ENCODE results near the gene TSHZ2.
"Not testable (repeated sequence)": the region's sequence is repeated elsewhere in the genome, so short reads cannot be mapped to it uniquely, and the experiment has no call there.

TSHZ2 gene

DNA sequence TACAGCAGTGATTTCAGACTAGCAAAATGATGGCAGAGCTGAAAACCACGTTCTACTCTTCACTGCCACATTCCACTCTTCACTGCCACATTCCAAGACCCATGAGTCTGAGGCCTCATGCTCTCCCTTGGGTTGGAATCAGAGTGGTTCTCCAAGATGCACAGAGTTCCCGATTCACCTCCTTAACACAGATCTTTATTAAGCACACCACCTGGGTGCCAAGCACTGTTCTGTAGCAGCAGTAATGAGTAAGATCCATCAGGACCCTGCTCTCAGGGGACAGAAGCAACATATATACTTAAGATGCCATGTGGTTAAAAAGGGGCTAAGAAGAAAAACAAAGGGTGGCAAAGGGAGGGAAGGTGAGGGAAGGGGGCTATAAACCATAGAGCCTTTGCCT, 26.9 kb downstream of the TSHZ2 start:
- no peak for DNase-seq

DNA sequence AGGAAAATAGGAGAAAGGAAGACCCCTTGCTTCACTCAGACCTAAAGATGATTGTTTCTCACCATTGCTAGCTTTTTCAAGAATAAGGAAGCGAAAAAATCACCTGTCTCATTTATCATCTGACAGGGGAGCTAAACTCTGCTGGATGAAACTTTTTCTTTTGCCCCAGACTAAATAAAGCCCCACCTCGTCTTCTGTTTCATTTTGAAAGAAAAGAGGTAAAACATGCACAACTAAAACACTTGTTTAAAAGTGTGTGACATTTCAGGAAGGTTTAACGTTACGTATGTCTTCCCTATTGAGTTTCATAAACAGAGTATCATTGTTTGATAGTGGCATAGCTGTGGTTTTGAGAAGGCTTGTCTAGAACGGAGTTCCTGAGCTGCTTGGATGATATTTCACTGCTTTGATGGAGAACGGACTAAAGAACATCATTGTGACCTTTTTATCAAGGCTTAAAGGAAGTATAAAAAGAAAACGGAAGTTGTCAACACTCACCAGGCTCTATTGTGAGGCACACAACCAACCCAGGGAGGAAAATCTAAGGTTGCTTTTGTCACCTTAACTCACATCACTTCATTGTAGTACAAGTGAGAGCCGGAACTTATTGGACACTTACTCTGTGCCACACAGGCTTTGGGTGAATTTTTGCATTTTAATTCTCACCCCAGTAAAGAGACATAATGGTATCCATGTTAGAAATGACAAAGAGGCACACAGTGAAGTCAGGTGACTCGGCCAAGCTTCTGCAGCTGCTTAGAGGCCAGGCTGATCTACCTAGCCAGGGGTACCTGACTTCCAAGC, 29.5 kb downstream of the TSHZ2 start:
- no peak for DNase-seq

DNA sequence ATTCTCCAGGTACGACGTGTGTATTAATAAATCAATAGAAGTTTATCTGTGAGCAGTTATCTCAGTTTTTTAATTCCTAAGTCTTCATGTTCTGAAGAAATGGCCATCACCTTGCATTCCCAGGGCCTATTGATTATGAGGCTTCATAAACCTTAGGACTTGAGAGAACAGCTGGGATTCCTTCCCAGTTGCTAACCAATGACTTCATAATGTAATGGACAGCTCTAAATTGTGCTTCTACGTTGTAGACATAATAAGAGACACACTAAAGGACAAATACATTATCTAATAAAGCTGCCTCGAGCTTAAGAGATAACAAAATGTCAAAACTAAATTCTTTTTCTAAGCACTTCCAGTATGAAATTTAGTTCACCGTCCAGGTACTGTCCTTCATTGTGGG, 30.6 kb downstream of the TSHZ2 start:
- DNase-seq = no peak

DNA sequence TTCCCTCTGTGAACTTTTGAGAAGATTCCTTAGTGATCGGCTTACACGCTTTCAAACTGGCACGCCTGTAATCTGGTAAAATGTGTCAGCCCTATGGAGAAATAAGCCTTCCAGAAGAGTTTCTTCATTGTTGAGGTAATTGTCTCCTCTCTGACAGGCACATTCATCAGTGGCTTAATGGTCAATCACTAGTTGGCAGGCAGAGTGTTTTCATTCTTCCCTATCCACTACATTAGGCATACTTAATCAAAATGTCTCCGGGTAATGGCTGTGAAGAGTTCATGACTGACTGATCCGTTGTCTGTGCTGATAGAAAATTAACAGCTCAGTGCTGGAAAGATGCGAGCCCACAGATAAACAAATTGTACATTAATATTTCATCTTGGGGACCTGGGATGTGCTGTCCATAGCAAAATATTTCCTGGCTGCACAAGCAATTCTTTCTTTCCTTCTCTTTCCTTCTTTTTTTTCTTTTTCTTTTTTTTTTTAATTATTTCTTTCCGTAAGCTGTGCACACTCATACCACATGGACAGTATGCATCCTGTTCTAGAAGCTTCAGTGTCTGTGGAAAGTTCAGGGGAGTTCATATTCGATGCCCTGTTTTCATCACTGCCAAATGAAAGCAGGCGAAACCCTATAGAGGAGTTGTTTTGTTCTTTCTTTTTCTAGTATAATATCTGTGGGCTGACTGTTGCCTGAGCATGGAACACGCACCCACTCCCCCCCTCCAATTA, 31.4 kb downstream of the TSHZ2 start:
- no peak for DNase-seq

DNA sequence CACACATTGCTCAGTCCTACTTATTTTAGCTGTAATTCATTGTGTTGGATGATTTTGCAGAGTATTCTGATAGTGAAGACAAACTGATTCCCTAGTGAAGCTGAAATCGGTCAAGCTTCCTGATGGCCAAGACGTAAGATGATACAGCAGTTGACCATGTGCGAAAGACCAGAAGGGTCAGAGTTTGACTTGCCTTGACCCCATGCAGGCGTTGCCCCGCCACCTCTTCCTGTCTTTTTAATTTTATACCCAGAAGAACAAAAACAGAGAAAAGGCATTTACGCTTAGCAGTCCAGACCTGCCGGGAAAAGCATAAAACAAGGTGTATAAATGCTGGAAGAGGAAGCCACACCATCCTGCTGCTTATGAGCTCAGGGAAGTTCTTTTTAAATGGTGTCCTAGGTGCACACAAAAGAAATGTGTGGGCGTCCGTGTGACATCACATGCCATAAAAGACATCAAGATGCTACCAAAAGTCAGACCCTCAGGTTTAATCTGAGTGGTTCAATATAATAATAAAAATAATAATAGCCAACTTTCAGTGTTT, 32.2 kb downstream of the TSHZ2 start:
- no peak for DNase-seq

DNA sequence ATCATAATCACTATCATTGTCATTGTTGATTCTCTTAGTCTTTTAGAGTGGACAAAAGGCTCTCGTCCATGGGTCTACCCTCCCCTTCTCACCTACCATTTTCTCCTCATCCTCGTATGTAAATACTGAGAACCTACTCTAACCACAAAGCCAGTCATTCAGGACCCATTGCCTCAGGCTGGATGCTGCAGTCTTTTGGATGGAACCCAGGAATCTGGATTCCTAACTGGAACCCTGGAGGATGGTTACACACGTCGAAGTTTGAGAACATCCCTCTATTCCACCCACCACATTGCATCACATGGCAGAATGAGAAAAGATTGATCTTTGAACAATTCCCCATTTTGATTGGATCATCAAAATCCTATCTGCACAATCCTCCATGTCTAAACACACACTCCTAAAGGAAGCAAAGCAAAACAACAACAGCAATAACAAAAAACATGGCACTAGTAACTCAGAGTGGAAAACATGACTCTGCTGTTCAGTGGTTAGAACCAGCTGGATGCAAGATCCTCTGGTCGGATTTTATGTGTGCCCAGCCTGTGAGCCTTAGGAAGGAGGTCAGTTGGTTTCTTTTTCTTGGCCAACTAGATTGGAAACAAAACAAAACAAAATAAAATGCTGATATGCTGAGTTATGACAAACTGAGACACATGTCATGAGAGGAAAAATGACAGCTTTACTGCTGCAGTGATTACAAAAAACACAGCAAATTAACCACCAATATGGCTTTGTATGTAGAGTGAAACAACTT, 38.0 kb downstream of the TSHZ2 start:
- no peak for DNase-seq

DNA sequence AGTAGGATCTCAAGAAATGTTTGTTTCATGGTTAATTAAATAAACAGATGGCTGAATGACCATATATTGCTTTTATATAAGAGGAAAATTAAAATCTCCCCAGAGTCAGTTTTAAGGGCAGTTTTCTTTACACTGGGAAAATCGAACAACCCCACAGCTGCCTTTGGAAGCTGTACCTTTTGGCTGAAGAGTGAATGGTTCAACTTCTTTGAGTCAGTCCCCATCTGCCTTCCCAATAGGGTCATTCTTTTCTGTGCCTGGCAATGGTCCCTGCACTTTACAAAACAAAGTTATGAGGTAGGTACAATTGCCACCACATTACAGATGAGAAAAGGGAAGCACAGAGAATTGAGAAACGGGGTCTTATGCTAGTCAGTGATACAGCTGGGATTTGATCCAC, 39.5 kb downstream of the TSHZ2 start:
- no peak for DNase-seq

DNA sequence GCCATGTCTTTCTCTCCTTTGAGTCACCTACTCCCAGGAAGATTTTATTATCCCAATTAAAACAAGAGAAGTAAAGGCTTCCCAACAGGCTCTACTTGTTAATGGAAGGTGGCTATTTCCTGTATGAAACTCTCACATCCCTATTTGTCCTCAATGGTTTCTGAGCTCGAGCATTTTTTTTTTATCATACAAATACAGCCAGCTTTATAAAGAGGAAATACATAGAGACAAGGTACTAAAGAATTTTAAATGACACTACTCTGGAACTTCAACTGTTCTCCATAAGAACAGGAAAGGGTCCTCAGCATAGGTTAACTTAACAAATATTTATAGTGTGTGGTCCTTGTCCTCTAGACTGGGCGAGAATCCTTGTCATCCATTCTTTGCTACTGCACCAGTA, 41.0 kb downstream of the TSHZ2 start:
- no peak for DNase-seq

DNA sequence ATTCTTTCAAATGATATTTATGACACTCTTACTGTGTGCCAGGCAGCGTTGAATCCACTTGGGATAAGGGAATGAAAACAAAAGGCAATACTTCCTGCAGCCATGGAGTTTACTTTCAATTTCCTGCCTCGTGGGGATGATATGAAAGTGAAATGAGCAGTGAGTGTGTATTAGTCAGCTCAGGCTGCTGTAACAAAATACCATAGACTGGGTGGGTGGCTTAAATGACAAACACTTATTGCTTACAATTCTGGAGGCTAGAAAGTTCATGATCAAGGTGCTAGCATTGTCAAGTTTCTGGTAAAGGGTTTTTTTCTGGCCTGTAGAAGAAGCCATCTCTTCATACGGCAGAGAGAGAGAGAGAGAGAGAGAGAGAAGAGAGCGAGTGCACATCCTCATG, 41.7 kb downstream of the TSHZ2 start:
- DNase-seq = no peak

DNA sequence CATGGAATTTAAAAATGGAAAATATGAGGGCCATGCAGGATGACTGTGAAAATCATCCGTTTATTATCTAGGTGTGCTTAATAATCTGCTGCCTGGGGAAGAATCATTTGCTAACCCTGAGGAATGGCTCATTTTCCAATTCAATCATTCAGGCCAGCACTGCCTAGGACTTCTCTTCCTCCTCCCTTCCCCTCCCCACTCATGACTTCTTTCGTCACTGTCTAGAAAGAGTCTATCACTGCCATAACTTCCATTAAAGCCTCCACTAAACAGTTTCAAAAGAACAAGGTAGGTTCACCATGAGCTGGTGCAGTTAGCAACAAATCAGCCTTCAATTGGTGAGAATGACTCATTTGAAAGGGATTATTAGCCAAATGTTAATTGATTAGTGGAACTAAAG, 43.9 kb downstream of the TSHZ2 start:
- no peak for DNase-seq

DNA sequence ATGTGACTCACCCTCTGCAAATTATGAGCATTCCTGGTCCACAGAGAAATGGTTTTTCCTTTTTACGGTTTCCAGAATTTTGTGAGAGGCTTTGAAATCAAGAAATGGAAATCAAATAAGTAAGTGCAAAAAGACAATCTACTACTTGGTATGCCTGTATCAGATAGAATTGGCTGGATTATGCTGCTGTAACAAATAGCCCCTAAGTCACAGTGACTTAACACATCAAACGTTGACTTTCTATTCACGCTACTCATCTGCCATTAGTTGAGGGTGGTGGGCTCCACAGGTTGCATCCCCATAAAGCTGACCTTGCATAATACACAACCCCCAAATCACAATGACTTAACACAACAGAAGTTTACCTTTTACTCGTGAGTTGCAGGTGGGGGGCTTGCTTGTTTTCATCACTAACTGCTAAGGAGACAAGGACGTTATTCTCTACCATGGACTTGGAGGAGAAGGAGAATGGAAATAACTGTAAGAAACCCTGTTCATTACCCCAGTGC, 44.4 kb downstream of the TSHZ2 start:
- no peak for DNase-seq

DNA sequence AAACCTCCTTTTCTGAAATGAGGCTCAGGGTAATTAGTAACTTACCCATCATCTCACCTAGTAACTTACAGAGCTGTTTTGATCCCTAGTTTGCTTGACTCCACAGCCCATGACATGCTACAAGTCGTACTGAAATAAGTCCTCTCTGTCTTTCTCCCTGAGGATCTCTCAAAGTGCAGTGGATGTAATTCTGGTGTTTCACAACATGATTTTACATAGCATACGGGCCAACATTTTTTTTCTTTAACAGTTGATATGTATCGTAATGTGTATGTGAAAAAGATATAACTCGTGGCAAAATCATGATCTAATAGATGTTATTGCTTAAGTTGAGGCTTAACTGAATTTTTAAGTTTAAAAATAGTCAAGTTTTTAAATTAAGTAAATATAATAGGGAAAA, 45.0 kb downstream of the TSHZ2 start:
- no peak for DNase-seq

DNA sequence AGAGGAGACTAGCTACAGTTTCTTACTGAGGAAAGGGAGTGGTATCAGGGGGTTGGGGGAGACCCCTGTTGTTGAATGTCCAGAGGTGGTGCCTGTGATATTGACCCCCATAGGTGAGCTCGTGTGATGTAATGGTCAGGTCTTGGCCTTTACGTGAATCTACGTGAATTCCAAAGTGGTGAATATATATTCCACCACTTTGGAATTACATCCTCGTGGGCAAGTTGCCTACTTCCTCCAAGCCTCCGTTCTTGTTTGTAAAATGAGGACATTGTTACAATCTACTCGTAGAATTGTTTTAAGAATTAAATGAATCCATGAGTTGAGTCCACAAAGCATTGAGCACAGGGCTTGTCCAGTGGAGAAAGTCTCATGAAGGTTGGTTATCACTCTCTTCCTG, 47.3 kb downstream of the TSHZ2 start:
- DNase-seq = no peak

DNA sequence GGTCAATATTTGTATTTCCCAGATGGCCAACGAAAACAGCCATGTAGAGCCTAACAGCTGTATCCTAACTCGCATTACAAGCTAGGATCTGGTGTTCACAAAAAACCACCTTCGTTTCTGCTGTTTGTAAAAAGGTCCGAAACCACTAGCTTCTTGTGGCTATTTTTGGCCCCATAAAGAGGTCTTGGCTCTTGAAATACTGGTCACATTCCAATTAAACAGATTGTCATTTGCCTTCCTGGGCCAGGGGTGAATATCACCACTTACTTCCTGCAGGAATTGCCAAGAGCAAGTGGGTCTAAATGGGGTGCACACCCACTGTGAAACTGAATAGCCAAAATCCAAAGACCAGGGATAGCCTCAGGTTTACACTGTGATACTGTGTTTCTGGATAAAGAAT, 48.2 kb downstream of the TSHZ2 start:
- no peak for DNase-seq

DNA sequence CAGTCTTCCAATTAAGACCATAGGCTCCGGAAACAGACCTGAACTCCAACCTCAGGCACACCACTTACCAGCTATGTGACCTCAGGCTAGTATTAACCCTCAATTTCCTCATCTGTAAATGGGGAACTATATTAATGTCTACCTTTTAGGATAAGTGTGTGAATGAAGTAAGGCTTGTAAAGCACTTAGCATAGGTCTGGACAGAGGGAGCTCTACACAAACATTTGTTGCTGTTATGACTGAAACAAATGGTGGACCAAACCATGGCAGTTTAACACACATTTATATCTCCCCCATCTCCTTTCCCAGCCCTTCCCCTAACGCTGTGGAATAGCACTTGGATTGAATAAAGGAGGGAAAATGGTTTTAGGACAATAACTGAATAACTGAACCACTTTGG, 48.7 kb downstream of the TSHZ2 start:
- DNase-seq = no peak

DNA sequence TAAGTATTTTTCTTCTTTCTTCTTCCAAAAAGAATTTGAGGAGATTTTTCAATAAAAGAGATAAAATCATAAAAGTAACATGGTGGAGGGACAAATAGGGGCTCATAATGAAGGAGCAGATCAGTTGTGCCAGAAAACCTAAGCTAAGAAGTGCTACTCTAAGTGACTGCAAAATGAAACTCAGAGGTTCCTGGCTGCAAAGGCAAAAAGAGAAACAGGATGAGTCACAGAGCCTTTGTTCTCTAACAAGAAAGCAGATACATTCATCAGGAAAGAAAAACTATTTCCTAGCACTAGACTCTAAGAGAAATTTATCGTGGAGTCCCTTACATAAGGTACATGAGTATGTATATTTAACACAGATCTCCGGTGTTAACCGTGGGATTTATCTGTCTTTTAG, 49.8 kb downstream of the TSHZ2 start:
- no peak for DNase-seq

DNA sequence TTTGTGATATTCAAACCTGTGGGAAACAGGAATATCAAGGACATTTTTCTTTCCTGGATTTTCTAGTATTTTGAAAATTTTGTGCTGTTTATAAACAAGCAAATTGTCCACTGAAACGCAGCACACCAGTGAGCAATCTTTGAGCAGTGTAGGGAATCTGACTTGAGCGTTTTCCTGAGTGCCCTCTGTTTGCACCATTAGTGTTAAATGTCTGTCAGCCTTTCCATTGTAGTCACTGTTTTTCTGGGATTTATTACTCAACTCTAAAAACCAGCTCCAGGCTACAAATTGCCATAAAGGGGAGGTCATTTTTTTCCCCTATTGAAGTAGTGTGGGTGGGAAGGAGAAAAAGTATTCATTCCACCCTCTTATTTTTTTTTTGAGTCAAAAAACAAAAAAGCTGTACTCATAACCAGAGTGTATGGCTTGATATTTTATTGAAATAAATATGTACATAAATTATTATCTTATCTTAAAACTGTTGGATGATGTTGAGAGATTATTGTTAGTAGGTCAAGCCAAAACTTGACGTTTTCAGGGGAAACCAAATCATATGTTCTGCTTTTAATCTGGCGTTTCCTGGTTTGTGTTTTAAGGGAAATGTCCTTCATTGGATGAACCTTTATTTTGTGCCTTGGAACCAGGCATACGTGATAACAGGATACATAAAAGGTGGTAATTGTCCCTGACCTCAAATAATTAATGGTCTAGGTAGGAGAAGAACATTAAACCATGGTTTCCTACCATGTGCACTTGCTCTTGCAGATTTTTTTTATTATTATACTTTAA, 51.8 kb downstream of the TSHZ2 start:
- DNase-seq = no peak

DNA sequence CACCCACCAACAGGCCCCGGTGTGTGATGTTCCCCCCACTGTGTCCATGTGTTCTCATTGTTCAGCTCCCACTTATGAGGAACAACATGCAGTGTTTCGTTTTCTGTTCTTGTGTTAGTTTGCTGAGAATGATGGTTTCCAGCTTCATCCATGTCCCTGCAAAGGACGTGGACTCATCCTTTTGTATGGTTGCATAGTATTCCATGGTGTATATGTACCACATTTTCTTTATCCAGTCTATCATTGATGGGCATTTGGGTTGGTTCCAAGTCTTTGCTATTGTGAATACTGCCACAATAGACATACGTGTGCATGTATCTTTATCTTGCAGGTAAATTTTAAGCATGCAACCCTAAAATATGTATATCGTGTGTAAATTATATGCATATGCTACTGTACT, 52.5 kb downstream of the TSHZ2 start:
- not testable (repeated sequence) for DNase-seq

DNA sequence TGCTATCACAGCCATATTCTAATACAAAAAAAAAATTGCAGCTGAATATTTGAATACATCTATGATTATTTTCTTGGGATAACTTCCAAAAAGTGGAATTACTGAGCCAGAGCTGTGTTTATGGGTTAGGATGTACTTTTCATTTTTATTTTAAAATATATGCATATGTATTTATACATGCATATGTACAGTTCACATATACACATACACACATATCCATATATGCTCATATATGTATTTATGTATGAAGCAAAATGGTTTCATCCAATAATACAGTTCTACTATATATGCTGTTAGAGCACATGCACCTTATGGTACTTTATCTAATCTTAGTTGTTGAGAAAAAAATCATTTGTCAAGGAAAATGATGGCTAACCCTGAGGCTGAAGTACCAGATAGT, 54.9 kb downstream of the TSHZ2 start:
- no peak for DNase-seq

DNA sequence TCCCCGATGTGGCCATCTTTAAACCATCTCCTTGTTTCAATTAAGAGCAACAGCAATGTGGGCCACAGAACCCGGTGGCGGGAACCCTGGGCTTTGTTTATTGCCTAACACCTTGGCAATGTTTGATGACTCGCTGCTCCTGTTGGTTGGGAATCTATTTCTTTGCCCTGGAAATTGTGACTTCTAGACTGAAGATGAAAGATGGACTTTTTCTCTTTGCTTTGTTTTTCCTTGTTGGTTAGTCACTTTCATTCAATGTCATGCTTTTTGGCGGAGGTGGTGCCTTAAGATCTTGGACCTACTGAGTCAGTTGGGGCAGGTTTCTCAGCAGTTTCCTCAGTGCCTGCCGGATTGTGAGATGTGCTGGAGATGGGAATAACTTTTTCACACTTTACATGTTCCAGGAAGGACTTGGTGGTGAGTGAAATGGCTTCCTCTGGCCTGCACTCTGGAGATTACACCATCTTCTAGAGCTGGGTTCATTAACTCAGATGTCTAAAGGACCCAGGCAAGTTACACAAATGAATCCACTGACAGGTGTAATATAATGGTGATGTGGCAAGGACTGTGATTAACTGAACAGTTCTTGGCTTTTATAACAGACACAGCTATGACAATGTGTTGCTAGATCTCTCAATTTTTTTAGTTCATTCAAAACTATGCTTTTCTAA, 56.3 kb downstream of the TSHZ2 start:
- DNase-seq = no peak

DNA sequence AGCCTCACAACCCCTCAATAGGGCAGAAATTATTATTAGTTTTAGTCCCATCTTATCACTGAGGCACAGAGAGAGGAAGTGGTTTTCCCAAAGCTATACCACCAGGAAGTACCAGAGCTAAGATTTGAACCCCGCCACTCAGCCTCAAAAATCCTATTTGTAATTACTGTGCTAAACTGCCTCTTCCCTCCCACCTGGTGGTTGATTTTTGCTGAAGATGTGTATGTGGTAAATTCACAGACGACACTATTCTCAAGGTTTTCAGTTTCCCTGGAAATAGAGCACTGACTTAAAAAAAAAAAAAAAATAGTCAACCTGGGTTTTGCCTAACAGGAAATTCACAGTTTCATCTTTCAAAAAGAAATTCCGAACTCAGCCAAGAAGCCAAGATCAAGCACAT, 57.9 kb downstream of the TSHZ2 start:
- no peak for DNase-seq

DNA sequence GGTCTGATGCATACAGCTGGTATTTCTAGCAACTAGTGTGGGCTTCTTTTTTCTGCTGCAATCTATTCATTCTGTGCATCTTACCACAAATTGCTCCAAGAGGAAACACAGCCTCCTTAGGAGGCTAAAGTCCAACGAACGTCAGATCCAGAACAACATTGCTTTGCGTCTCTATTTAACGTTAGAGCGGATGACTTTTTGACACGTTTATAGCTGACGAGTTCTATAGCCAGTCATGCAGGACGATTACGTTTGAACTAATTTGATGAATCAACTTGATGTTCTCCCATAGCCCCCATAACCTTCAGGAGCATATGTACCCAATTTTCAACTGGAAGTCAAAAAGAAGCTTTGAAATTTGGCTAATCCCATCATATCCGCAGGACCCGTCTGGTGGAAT, 59.9 kb downstream of the TSHZ2 start:
- no peak for DNase-seq

Measured in suppressor macrophage (primary cell).